Ectodermal cell (in vitro differentiated cells): ENCODE data around the gene LRBA.
"Not testable (repeated sequence)": the region's sequence is repeated elsewhere in the genome, so short reads cannot be mapped to it uniquely, and the experiment has no call there.

Experiments used
- H3K27ac ChIP-seq: 2 replicates; pipeline ENCODE4 v1.7.0; 2013; ENCODE audit warnings: mild to moderate bottlenecking, low read depth, low read length; ENCODE audit not compliant: insufficient read depth, poor library complexity, severe bottlenecking
- H3K27me3 ChIP-seq: 2 replicates; pipeline ENCODE4 v1.7.0; 2013; ENCODE audit warnings: mild to moderate bottlenecking, low read length; ENCODE audit not compliant: insufficient read depth, control insufficient read depth, poor library complexity, severe bottlenecking
- H3K36me3 ChIP-seq: one replicate; pipeline ENCODE4 v1.7.0; 2013; ENCODE audit warnings: low read length; ENCODE audit not compliant: control insufficient read depth, insufficient read depth
- H3K4me1 ChIP-seq: one replicate; pipeline ENCODE4 v1.7.0; 2013; ENCODE audit warnings: low read length; ENCODE audit not compliant: control insufficient read depth, insufficient read depth
- H3K4me3 ChIP-seq: 2 replicates; pipeline ENCODE4 v1.7.0; 2013; ENCODE audit warnings: low read depth, low read length, control low read depth; ENCODE audit not compliant: insufficient read depth
- H3K9me3 ChIP-seq: 2 replicates; pipeline ENCODE4 v1.7.0; 2013; ENCODE audit warnings: mild to moderate bottlenecking, low read length, moderate library complexity; ENCODE audit not compliant: control insufficient read depth
- WGBS, 2 experiments: methylation state at CpG; one replicate each; pipeline ENCODE4 v1.1.7; 2013; ENCODE audit warnings: missing lambda C conversion rate in 2 of 2; 5-methylcytosine and 5-hydroxymethylcytosine counted together

Gene LRBA

GRCh38 chr4:150974750-150975149 lies 40.3 kb downstream of the LRBA start:
- Histone ChIP-seq H3K4me1 (no peaks in the 10 kb centered on the region), H3K27ac (no peak overlapping the region), H3K4me3 (no peak overlapping the region), H3K36me3 (no peaks in the 10 kb centered on the region), H3K27me3 (no peaks in the 10 kb centered on the region), H3K9me3 (no peaks in the 10 kb centered on the region)
- WGBS, 2 experiments = 75 to 96% methylated on average over 1 of the region's 1 CpG

DNA sequence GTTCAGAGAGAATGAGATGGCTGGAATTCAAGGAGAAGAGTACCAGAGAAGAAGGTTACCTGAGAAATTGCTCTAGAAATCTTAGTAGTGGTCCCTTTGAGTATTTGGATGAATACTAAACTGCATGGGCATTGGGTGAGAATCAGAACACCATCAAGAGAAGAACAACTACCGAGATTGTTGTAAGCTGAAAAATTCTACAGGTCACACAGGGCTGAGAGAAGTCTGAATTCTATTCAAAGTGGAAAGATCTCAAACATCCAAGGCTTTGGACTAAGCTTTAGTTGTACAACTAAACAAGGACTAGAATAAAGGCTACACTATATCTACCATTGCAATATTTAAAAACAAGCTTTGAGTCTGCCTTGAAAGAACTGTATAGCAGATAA lies 40.8 kb downstream of the LRBA start:
- 89 to 100% methylated on average over 1 of the region's 1 CpG for WGBS, 2 experiments
- Histone ChIP-seq H3K27me3 (no peaks in the 10 kb centered on the region), H3K36me3 (no peaks in the 10 kb centered on the region), H3K27ac (no peak overlapping the region), H3K9me3 (no peaks in the 10 kb centered on the region), H3K4me1 (no peaks in the 10 kb centered on the region), H3K4me3 (no peak overlapping the region)

DNA sequence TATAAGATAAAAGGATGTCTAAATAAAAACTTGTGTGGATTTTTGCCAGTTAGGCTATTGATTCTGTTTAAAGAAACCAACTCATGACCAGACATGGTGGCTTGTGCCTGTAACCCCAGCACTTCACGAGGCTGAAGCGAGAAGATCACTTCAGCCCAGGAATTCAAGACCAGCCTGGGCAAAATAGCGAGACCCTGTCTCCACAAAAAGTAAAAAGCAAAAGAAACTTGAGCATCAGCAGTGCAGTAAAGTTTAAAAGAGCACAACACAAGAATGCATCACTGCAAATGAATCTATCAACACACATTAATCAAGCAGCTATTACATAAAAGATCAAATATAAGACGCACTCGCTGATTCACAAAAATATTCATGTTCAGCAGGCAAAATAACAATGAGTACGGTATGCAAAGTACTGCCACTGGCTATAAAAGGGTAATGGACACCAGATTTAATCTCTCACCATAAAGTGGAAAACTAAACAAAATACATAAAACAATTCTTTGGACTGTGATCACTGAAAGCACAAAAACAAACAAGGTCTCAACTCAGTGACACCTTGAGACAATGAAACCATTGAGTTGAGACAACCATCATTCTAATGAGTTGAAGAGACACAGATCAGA lies 41.3 kb downstream of the LRBA start:
- WGBS, 2 experiments = 92 to 97% methylated on average over 6 of the region's 6 CpGs
- no peaks in the 10 kb centered on the region for H3K4me1 ChIP-seq
- H3K4me3 ChIP-seq = no peak overlapping the region
- no peaks in the 10 kb centered on the region for H3K9me3 ChIP-seq
- H3K36me3 ChIP-seq = no peaks in the 10 kb centered on the region
- no peaks in the 10 kb centered on the region for H3K27me3 ChIP-seq
- H3K27ac ChIP-seq = no peak overlapping the region

- H3K27me3 ChIP-seq = no peaks in the 10 kb centered on the region
- no peak overlapping the region for H3K27ac ChIP-seq
- no peaks in the 10 kb centered on the region for H3K36me3 ChIP-seq
- 92 to 100% methylated on average over 1 of the region's 1 CpG for WGBS, 2 experiments
- no peaks in the 10 kb centered on the region for H3K4me1 ChIP-seq
- no peaks in the 10 kb centered on the region for H3K9me3 ChIP-seq
- no peak overlapping the region for H3K4me3 ChIP-seq
These were observed 42.5 kb downstream of the LRBA start for GRCh38 chr4:150972592-150972991.

GRCh38 chr4:150971901-150972300 lies 43.2 kb downstream of the LRBA start:
- H3K27ac ChIP-seq = no peak overlapping the region
- no peaks in the 10 kb centered on the region for H3K27me3 ChIP-seq
- H3K4me3 ChIP-seq = no peak overlapping the region
- H3K9me3 ChIP-seq = no peaks in the 10 kb centered on the region
- H3K4me1 ChIP-seq = no peaks in the 10 kb centered on the region
- H3K36me3 ChIP-seq = no peaks in the 10 kb centered on the region

DNA sequence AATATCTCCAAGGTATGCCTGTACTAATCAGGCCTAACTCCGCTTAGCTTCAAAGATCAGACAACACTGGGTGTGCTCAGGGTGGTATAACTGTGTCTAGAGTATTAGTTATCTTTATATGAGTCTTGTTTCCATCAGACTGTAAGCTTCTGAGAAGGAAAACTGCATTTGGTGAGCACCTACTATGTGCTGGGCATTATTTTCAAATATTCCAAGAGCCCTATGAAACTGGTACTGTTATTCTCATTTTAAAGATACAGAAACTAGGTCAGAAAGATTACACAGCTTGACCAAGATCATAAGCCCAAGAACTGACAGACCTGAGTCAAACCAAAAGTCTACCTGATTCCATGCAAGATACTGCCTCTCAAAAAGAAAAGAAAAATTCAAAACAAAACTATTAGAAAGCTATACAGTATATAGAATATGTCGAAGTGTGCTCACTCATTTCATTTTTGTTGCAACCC lies 44.4 kb downstream of the LRBA start:
- Histone ChIP-seq H3K36me3 (no peaks in the 10 kb centered on the region), H3K4me3 (no peak overlapping the region), H3K4me1 (no peaks in the 10 kb centered on the region), H3K27me3 (no peaks in the 10 kb centered on the region), H3K9me3 (no peaks in the 10 kb centered on the region), H3K27ac (no peak overlapping the region)
- 96 to 100% methylated on average over 1 to 2 of the region's 2 CpGs for WGBS, 2 experiments

GRCh38 chr4:150964754-150965153 lies 50.3 kb downstream of the LRBA start:
- Histone ChIP-seq H3K4me1 (no peaks in the 10 kb centered on the region), H3K4me3 (no peak overlapping the region), H3K9me3 (no peaks in the 10 kb centered on the region), H3K27ac (no peak overlapping the region), H3K36me3 (no peaks in the 10 kb centered on the region), H3K27me3 (no peaks in the 10 kb centered on the region)

DNA sequence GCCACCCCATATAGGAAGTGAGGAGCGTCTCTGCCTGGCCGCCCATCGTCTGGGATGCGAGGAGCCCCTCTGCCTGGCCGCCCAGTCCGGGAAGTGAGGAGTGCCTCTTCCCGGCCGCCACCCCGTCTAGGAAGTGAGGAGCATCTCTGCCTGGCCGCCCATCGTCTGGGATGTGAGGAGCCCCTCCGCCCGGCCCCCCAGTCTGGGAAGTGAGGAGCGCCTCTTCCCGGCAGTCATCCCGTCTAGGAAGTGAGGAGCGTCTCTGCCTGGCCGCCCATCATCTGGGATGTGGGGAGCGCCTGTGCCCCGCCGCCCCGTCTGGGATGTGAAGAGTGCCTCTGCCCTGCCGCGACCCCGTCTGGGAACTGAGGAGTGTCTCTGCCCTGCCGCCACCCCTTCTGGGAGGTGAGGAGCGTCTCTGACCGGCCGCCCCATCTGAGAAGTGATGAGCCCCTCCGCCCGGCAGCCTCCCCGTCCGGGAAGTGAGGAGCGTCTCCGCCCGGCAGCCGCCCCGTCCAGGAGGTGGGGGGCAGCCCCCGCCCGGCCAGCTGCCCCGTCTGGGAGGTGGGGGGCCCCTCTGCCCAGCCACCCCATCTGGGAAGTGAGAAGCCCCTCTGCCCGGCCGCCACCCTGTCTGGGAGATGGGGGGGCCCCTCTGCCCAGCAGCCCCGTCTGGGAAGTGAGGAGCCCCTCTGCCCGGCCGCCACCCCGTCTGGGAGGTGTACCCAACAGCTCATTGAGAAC lies 51.3 kb downstream of the LRBA start:
- H3K27ac ChIP-seq, H3K36me3 ChIP-seq, H3K4me3 ChIP-seq, H3K9me3 ChIP-seq, H3K27me3 ChIP-seq, H3K4me1 ChIP-seq: not testable (repeated sequence)
- WGBS, 2 experiments = 95 to 97% methylated on average over 47 of the region's 47 CpGs

DNA sequence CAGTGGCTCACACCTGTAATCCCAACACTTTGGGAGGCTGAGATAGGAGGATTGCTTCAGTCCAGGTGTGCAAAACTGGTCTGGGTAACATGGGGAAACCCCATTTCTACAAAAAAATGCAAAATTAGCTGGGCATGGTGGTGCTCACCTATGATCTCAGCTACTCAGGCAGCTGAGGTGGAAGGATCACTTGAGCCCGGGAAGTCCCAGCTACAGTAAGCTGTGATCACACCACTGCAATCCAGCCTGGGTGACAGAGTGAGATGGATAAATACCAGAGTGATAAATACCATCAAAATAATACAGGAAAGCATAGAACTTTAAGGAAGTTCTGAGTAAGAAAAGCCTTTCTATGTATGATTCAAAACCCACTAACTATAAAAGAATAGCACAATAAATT lies 52.8 kb downstream of the LRBA start:
- no peaks in the 10 kb centered on the region for H3K36me3 ChIP-seq
- no peaks in the 10 kb centered on the region for H3K4me1 ChIP-seq
- WGBS, 2 experiments = 92 to 100% methylated on average over 1 of the region's 1 CpG
- no peak overlapping the region for H3K27ac ChIP-seq
- H3K9me3 ChIP-seq = peaks cover 4% of the 10 kb centered on the region
- H3K4me3 ChIP-seq = no peak overlapping the region
- no peaks in the 10 kb centered on the region for H3K27me3 ChIP-seq

DNA sequence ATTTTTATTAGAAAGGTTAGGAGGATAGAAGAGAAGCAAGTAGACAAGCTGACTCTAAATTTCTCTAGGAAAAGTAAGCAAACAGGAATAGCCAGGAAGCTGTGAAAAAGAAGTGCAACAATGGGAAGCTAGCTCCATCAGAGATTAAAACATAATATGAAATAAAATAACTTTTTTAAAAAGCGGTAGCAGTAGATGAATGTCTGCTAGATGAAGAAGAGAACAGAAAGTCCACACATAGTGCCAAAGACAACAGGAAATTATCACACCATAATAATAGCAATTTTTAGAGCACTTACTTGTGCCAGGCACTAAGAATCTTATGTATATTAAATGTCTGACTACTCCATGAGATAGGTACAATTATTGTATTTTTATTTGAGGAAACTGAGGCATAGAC lies 53.5 kb downstream of the LRBA start:
- no peaks in the 10 kb centered on the region for H3K27me3 ChIP-seq
- no peaks in the 10 kb centered on the region for H3K36me3 ChIP-seq
- H3K9me3 ChIP-seq = peaks cover 4% of the 10 kb centered on the region
- H3K4me1 ChIP-seq = no peaks in the 10 kb centered on the region
- WGBS, 2 experiments = no CpG with 5 or more reads among the region's 1 CpG
- no peak overlapping the region for H3K27ac ChIP-seq
- H3K4me3 ChIP-seq = no peak overlapping the region
